Mucosa of descending colon (tissue), 3 donors: ENCODE data around the gene SYNE2. TPM values are rescaled to one million over a fixed set of nuclear protein-coding genes. Genes with fewer than 3 reads are reported as not detected.
A peak's percentile ranks its signal among the peaks of the same experiment; 100 is the strongest.

Experiments
- ATAC-seq: fragments of 200-7000 bp; cut with Tn5 transposase; one replicate; pipeline ENCODE4 v1.9.1; 2020; ENCODE audit warnings: mild to moderate bottlenecking, moderate library complexity
- DNase-seq, 3 donors: peaks; one replicate each; pipeline ENCODE4 v3.0.0-alpha.2; 2020
- H3K36me3 ChIP-seq: fragments of 200-600 bp; one replicate; pipeline ENCODE4 v1.8.0; 2021; ENCODE audit warnings: low read depth, mild to moderate bottlenecking
- H3K4me1 ChIP-seq: fragments of 200-600 bp; one replicate; pipeline ENCODE4 v1.8.0; 2021; ENCODE audit warnings: low read depth, mild to moderate bottlenecking
- H3K4me3 ChIP-seq: fragments of 200-600 bp; one replicate; pipeline ENCODE4 v1.8.0; 2021; ENCODE audit warnings: mild to moderate bottlenecking
- H3K9me3 ChIP-seq: fragments of 200-600 bp; one replicate; pipeline ENCODE4 v1.8.0; 2021; ENCODE audit warnings: mild to moderate bottlenecking
- intact Hi-C, 2 donors: fragments of 100-400 bp; cut with DNase I in 1 of 2; cut with micrococcal nuclease in 1 of 2; formaldehyde crosslinking; loops; one replicate each; pipeline versions ENCODE4 v1.11.0 to v1.11.1; 2022; cut with DNase I, micrococcal nuclease
- total RNA-seq, 3 donors: library from RNA; stranded (reverse); fragmentation: NEBNext Ultra II Directional in 2 of 3; extraction: Animal tissue kit (Norgen Biotek cat#: 25700) in 2 of 3; gene quantifications; one replicate each; pipeline versions ENCODE4 v1.2.1 to v1.2.4, GENCODE V29; 2021 to 2023
- TF ChIP-seq, protein P1 (sequence below): fragments of 200-600 bp; IDR thresholded peaks from one replicate; pipeline ENCODE4 v1.8.0; 2022; ENCODE audit warnings: antibody characterized with exemption, mild to moderate bottlenecking
- donor health status: DM: no; HTN: no; CAD: no; lungs with moderate emphysema.
- donor health status: DM: no; HTN: no; CAD: no.
- donor health status: DM: no; HTN: yes; CAD: no.

The SYNE2 gene
- total RNA-seq, 3 donors from 2014 or later: 104 to 215 (median 174) TPM

- Histone ChIP-seq H3K36me3 (no peaks in the 10 kb centered on the region), H3K4me1 (no peaks in the 10 kb centered on the region), H3K4me3 (no peak overlapping the region), H3K9me3 (no peaks in the 10 kb centered on the region)
- TF ChIP-seq, protein P1, sequence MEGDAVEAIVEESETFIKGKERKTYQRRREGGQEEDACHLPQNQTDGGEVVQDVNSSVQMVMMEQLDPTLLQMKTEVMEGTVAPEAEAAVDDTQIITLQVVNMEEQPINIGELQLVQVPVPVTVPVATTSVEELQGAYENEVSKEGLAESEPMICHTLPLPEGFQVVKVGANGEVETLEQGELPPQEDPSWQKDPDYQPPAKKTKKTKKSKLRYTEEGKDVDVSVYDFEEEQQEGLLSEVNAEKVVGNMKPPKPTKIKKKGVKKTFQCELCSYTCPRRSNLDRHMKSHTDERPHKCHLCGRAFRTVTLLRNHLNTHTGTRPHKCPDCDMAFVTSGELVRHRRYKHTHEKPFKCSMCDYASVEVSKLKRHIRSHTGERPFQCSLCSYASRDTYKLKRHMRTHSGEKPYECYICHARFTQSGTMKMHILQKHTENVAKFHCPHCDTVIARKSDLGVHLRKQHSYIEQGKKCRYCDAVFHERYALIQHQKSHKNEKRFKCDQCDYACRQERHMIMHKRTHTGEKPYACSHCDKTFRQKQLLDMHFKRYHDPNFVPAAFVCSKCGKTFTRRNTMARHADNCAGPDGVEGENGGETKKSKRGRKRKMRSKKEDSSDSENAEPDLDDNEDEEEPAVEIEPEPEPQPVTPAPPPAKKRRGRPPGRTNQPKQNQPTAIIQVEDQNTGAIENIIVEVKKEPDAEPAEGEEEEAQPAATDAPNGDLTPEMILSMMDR: no peak
- DNase-seq (no peak), ATAC-seq (no peak)
- intact Hi-C loops: no loop called here
Measured at GRCh38 chr14:64249363-64249762, 396.6 kb downstream of the SYNE2 start.

GRCh38 chr14:64253672-64254071, 400.9 kb downstream of the SYNE2 start:
- Histone ChIP-seq H3K36me3 (no peaks in the 10 kb centered on the region), H3K9me3 (no peaks in the 10 kb centered on the region), H3K4me3 (no peak overlapping the region), H3K4me1 (no peaks in the 10 kb centered on the region)
- ATAC-seq (no peak), DNase-seq (no peak)
- TF ChIP-seq, protein P1: no peak
- intact Hi-C loops: no loop called here

- DNase-seq (no peak), ATAC-seq (no peak)
- intact Hi-C loops: no loop called here
- TF ChIP-seq, protein P1: no peak
- H3K36me3 ChIP-seq: no peaks in the 10 kb centered on the region
- H3K9me3 ChIP-seq: no peaks in the 10 kb centered on the region
- no peaks in the 10 kb centered on the region for H3K4me1 ChIP-seq
- no peak overlapping the region for H3K4me3 ChIP-seq
Measured at GRCh38 chr14:64255756-64256155, 403.0 kb downstream of the SYNE2 start.

- no peaks in the 10 kb centered on the region for H3K4me1 ChIP-seq
- no peak for DNase-seq
- no peak overlapping the region for H3K4me3 ChIP-seq
- no peaks in the 10 kb centered on the region for H3K9me3 ChIP-seq
- intact Hi-C loops: no loop called here
- no peaks in the 10 kb centered on the region for H3K36me3 ChIP-seq
- TF ChIP-seq, protein P1: no peak
- ATAC-seq: no peak
Measured at GRCh38 chr14:64260418-64260817, 407.6 kb downstream of the SYNE2 start.

DNA sequence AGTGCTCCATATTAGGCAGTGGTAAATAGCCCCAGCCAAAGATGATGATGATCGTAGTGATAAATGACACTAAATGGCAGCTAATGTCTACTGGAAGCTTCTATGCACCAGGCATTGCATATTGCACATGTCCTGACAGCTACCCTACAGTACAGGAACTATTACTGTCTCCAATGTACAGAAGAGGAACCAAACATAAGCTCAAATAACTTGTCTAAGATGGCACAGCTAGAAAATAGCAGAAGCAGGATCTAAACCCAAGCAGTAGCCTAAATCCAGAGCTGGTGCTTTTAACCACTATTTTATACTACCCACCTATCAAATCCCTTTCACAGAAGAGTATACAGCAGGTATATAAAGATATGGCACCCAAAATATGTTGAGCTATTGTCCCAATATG, 412.4 kb downstream of the SYNE2 start:
- TF ChIP-seq, protein P1: no peak
- Histone ChIP-seq H3K36me3 (no peaks in the 10 kb centered on the region), H3K4me3 (no peak overlapping the region), H3K4me1 (no peaks in the 10 kb centered on the region), H3K9me3 (no peaks in the 10 kb centered on the region)
- no peak for ATAC-seq
- DNase-seq: no peak
- intact Hi-C loops: no loop called here

DNA sequence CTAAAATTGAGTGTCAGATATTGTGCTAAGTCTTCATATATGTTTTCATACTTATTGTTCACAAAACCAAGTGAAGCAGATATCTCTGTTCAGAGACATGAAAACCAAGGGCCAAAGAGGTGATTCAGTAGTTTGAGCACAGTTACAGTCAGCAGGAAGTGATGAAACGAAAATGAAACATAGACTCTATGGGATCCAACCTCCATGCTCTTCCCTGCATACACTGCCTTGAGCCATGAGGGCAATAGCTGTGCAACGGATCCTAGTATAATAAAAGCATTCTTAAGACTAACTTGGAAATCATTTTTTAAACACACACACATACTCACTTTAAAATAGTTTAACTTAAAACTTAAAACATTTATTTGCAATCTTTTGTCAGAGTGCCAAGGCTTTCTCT, 413.4 kb downstream of the SYNE2 start:
- intact Hi-C loops: no loop called here
- ATAC-seq (peak; percentile 54), DNase-seq (no peak)
- TF ChIP-seq, protein P1: no peak
- Histone ChIP-seq H3K36me3 (no peaks in the 10 kb centered on the region), H3K9me3 (no peaks in the 10 kb centered on the region), H3K4me3 (no peak overlapping the region), H3K4me1 (no peaks in the 10 kb centered on the region)
